Right renal pelvis (tissue), 4 donors: ENCODE results near the gene CACNA1C. TPM values are rescaled to one million over a fixed set of nuclear protein-coding genes. Genes with fewer than 3 reads are reported as not detected.

Experiments used
- DNase-seq, 4 donors: peaks; one replicate each; pipeline ENCODE4 v3.0.0-alpha.2; 2013; ENCODE audit warnings: low read depth in 4 of 4, low spot score in 3 of 4, missing footprints in 1 of 4
- polyA plus RNA-seq, 4 donors: library from polyadenylated mRNA; unstranded; fragments of 120-200 nt; gene quantifications; one replicate each; pipeline ENCODE4 v1.2.1, GENCODE V29; 2013; ENCODE audit not compliant: insufficient read length in 4 of 4

CACNA1C gene
- polyA plus RNA-seq, 4 donors = 7.6 to 8.6 (median 7.9) TPM

DNA sequence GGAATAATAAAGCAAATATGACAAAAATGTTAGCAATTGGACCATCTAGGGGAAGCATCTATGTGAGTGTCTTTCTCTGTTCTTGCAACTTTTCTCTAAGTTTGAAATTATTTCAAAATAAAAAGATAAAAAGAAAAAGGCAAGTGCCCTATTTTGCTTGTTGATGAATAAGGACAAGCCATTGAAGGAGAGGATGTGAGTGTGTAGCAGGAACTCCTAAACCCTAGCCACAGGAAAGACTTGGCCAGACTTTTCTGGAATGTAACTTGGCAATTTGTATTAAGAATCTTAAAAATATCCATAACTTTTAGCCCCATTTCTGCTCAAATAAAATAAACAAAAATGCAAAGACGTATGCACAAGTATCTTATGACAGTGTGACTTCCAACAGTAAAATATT lies 279.4 kb downstream of the CACNA1C start:
- DNase-seq = no peak

GRCh38 chr12:2332947-2333346 lies 280.2 kb downstream of the CACNA1C start:
- DNase-seq = no peak

DNA sequence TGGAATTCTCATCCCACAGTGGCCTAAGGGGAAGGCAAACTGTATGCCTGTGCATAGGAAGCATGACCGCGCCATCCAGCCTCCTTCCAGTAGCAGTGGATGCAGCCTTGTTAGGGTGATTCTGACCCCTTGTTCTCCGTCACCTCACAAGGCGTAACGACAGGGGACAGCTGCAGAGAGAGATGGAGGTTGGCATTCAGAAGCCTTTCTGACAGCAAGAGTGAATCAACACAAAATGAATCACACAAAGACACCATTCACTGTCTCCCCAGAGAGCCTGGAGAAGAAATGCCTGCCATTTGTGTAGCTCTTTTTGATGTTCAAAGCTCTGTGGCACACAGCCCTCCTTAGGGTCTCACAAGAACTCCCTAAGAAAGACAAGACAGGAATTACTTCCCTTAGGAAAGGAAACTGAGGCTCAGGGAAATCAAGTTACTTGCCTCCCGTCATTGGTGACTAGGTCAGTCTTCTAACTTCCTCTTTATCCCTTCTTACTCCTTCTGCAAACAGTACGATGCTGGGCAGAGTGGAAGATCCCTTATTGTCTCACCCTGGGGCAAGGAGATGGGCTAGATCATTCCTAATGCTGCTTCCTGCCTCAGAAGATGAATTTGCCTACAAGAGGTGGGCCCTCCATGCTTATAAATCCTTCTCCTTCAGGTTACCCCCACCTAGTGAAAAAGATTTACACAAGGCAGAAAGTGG lies 280.9 kb downstream of the CACNA1C start:
- DNase-seq = no peak

- no peak for DNase-seq
These were observed 281.5 kb downstream of the CACNA1C start for GRCh38 chr12:2334271-2334670.

DNA sequence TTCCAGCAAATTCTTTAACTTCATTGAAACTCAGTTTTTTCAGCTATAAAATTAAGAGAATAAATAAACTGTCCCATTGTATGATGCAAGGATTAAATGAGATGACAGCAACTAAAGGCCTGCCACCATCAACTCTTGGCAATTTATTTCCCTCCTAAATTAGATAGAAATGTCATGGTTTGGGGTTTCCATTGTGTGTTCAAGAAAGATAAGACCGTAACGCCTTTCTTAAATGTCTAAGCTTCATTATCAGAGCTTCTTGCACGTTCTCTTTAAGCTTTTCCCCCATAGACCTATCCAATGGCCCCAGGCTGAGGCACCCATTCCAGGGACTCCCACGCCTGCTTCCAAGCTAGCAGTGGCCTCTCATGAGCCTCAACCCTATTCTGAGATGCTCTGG lies 281.9 kb downstream of the CACNA1C start:
- no peak for DNase-seq

DNA sequence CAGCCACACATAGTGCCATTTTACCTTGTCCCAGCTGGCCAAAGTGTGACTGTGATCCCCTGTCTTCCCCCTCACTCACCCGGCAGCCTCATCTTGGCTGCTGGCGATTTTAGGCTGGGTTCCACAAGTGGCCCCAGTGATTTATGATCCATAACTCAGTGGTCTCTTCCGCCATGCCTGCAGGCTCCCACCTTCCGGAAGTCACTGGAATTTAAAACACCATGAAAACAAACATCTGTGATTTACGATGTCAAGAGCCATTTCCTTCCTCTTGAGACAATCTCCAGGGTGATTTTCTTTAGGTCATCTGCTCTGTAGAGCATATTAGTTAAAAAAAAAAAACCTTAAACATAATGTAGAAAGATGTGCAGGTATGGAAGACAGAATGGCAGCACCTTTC lies 282.3 kb downstream of the CACNA1C start:
- DNase-seq = peak in 1 of 4 donors; percentile 43

GRCh38 chr12:2335513-2335912 lies 282.7 kb downstream of the CACNA1C start:
- no peak for DNase-seq

GRCh38 chr12:2335916-2336315 lies 283.1 kb downstream of the CACNA1C start:
- DNase-seq = no peak

- DNase-seq = no peak
These were observed 283.6 kb downstream of the CACNA1C start for GRCh38 chr12:2336409-2336829.

- DNase-seq = no peak
These were observed 284.5 kb downstream of the CACNA1C start for GRCh38 chr12:2337031-2338010.

- DNase-seq = no peak
These were observed 285.6 kb downstream of the CACNA1C start for GRCh38 chr12:2338381-2338780.

- no peak for DNase-seq
These were observed 286.2 kb downstream of the CACNA1C start for GRCh38 chr12:2338991-2339431.

DNA sequence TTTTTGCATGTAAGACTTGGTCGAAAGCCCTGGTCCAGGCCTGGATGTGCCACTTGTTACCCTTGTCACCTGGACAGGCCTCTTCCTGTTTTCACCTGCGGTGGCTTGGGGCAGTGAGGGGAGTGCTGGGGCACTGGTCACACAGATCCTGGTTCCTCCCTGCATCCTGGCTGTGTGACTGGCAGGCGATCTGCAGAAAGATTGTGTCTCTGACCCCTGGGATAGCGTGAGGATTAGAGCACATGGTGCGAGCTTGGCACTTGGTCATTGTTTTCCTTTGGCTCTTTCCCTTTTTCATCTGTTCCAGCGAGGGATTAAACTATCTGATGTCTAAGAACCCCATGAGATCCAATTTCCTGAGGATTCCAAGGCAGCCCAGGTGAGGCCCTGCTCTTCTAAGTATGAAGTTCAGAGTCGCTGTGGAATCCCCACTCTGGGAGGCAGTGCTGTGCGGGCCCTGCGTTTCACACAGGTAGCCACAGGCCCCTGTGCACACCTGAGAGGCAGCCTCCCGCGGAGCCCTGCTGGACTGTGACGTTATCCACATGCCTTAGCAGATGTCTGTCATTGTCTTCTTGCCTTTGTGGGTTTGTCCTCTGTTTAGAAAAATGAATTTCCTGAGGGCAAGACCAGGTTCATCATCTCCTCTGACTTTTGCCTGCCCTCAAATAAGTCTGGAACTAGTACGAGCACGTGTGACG lies 288.4 kb downstream of the CACNA1C start:
- no peak for DNase-seq

GRCh38 chr12:2341871-2342270 lies 289.1 kb downstream of the CACNA1C start:
- DNase-seq = no peak

- DNase-seq = no peak
These were observed 290.9 kb downstream of the CACNA1C start for GRCh38 chr12:2343681-2344080.

- DNase-seq = no peak
These were observed 291.7 kb downstream of the CACNA1C start for GRCh38 chr12:2344476-2344875.

DNA sequence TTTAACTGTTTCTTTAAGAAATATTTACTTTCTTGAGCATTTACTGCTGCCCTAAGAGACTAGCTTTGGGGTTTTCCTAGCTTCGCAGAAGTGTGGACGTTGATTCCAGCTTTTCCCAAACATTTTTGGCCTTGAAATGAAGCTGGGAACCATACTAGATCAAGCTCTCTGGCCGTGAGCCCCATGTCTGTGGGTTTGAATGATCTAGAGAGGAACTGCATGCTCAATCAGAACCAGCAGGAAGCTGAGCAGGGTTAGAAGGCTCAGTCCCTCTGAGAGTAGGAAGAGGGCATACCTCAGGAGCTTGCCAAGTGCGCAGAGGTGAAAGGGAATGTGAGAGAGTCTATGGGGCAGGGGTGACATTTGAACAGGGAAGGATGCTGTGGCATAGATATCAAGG lies 292.1 kb downstream of the CACNA1C start:
- DNase-seq = no peak

GRCh38 chr12:2345902-2346301 lies 293.1 kb downstream of the CACNA1C start:
- no peak for DNase-seq

GRCh38 chr12:2346416-2346815 lies 293.6 kb downstream of the CACNA1C start:
- no peak for DNase-seq

- no peak for DNase-seq
These were observed 294.5 kb downstream of the CACNA1C start for GRCh38 chr12:2347137-2347843.
